A549 (cell line): ENCODE measurements around the gene SH3RF3.

Source experiments
- CTCF ChIP-seq: fragments of >200 bp; sonication (Bioruptor Twin); formaldehyde crosslinking; IDR thresholded peaks from 3 replicates; pipeline ENCODE4 v1.5.1; 2016
- EP300 ChIP-seq, 2 experiments: fragments of >200 bp; sonication (Bioruptor Twin); formaldehyde crosslinking; IDR thresholded peaks; 2 replicates in 1 of 2; 3 replicates in 1 of 2; pipeline ENCODE4 v1.6.1; 2016 to 2017
- HES2 ChIP-seq: fragments of >200 bp; sonication (Bioruptor Twin); formaldehyde crosslinking; IDR thresholded peaks from 2 replicates; pipeline ENCODE4 v1.6.1; 2016
- NFE2L2 ChIP-seq: fragments of 150-350 bp; conservative IDR thresholded peaks from 2 replicates; pipeline ENCODE4 v1.6.1; 2014; ENCODE audit warnings: low read length
- NR3C1 ChIP-seq: fragments of >200 bp; sonication (Bioruptor Twin); formaldehyde crosslinking; IDR thresholded peaks from 3 replicates; pipeline ENCODE4 v1.6.1; 2017
- PBX3 ChIP-seq: IDR thresholded peaks from 2 replicates; pipeline ENCODE4 v1.6.1; 2012
- REST ChIP-seq: fragments of 200-600 bp; sonication (generic); IDR thresholded peaks from 2 replicates; pipeline ENCODE4 v1.6.1; 2016; ENCODE audit warnings: antibody characterized with exemption, mild to moderate bottlenecking, moderate library complexity

- TF ChIP-seq CTCF: no peak
- TF ChIP-seq NR3C1: no peak
- no peak for TF ChIP-seq NFE2L2
- TF ChIP-seq HES2: no peak
- no peak for TF ChIP-seq EP300 (IDR thresholded peaks at IDR 0.05)
- TF ChIP-seq PBX3: no peak
- no peak for TF ChIP-seq REST
Observed at GRCh38 chr2:109132626-109133025, 3.6 kb downstream of the SH3RF3 start.
